ENCODE measurements around the gene SYNGR2.
"Not testable (repeated sequence)": the region's sequence is repeated elsewhere in the genome, so short reads cannot be mapped to it uniquely, and the experiment has no call there.

The SYNGR2 gene

GRCh38 chr17:78144147-78144719, 24.1 kb upstream of the SYNGR2 start:
- no peak for DNase-seq

DNA sequence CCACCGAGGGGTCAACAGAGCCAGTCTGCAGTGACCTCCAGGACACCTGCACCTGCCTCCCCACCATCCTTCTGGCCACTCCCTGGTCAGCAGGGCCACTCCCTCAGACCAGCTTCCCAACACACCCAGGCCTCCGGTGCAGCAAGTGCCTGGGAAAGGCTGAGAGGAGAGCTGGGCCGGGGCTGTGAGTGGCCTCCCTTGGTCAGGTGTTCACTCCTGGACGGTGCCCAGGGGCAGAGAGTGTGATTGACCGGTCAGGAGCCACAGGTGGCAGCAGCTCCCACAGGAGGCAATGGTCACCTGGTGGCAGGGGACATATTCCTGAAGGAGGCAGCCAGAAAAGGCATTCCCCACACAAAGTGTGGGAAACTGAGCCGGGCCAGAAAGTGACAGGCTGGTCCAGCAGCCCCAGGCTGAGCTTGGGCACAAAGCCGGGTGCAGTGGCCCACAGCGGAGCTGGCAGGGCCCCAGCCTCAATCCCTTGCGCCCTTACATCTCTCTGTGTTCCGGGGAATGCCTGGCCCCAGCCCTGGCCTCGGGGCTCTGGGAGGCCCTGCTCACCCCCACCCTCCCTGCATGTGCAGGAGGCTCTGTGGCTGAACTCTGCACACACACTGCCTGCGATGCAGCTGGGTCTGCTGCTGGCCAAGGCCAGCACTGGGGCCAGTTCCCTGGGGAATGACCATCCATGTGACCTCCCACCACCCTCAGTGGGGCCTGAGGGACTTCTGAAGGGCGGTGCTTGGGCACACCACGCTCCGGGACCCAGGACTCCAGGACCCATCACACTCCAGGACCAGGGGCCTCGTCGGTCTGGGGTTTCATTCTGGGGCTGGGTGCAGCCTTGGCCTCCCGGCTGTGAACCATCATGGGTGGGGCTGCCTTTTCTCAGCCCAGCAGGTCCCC, 23.4 kb upstream of the SYNGR2 start:
- DNase-seq: no peak

DNA sequence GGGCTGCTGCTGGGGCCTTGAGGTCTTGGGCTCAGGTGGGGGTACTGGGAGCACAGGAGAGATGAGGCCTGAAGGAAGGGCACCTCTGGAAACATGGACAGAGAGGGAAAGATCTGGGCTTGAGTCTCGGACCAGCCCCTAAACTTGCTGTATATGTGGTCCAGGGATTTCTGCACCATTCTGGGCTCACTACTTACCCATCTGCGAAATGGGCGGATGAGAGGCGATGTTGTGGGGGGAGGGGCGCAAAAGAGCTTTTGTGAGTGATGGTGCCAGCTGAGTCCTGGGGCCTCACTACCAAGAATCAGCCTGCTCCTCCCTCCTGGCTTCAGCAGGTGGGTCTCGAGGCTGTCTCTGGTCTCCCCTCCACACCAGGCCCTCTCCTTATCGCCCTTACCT, 21.9 kb upstream of the SYNGR2 start:
- no peak for DNase-seq

DNA sequence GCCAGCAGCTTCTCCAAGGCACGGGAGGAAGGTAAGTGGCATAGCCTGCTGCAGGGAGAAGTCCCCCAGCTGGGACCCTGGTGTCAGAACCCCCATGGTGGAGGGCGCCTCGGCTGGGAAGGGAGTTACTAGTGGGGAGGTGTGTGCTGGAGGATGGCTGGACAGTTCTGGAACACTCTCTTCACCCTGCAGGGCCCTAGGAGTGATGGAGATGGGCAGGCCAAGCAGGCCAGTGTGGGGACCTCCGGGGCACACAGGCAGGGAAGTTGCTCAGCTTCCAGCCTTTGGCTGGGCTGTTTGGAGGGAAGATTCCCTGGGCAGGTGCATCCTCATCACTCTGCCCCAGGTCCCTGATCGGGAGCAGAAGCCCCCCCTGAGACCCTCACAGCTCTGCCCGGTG, 21.5 kb upstream of the SYNGR2 start:
- DNase-seq: no peak

GRCh38 chr17:78147315-78147998, 20.9 kb upstream of the SYNGR2 start:
- no peak for DNase-seq

DNA sequence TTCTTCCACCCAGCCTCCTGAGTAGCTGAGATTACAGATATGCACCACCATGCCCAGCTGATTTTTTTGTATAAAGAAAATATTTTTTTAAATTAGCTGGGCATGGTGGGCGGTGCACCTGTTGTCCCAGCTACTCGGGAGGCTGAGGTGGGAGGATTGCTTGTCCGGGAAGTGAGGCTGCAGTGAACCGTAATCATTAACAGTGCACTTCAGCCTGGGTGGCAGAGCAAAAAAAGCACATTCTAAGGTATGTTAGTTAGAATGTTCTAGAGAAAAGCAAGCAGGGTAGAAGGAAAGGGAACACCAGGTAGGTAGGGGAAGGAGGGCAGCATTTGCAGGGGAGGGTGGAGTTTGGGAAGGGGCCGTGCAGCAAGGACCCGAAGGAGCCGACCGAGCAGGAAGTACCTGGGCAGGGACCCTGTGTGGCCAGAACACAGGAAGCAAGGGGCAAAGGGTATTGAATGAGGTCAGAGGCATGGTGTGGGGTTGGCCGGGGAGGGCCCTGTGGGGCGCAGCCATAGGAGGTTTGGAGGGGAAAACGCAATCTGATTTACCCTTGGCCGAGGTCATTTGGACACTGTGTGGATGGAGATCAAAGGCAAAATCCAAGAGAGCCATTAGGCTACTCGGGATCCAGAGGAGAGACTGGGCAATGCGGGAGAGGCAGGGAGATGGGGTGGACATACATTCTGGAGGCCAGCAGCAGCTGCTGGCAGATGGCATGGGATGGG, 19.9 kb upstream of the SYNGR2 start:
- DNase-seq: no peak

GRCh38 chr17:78151514-78152008, 16.8 kb upstream of the SYNGR2 start:
- DNase-seq: no peak

DNA sequence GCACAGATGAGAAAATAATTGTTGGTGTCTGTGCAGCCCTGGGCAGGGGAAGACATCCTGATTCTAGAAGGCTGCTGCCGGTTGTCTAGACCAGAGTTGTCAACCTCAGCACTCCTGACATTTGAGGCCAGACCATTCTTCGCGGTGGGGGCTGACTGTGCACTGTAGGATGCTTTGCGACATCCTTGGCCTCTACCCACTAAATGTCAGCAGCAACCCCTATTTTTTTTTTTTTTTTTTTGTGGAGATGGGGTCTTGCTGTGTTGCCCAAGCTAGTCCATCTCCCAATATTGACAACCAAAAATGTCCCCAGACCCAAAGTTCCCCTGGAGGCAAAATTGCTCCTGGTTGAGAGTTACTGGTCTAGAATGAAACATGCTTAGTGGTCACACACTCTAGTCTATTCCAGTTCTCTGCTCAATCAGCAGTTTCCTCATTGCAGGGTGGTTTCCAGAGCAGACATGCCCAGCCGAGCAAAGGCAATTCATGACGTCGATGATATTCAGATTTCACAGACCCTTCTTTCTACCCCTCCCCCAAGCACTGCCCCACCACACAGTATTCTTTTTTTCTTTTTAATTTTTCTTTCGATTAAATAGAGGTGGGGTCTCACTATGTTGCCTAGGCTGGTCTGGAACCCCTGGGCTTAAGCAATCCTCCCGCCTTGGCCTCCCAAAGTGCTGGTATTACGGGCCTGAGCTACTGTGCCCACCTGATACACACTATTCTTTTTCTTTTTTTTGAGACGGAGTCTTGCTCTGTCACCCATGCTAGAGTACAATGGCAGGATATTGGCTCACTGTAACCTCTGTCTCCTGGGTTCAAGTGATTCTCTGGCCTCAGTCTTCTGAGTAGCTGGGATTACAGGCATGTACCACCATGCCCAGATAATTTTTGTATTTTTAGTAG, 13.2 kb upstream of the SYNGR2 start:
- no peak for DNase-seq

GRCh38 chr17:78159575-78160158, 8.7 kb upstream of the SYNGR2 start:
- DNase-seq: no peak

- no peak for DNase-seq
Measured at GRCh38 chr17:78163881-78164747, 4.3 kb upstream of the SYNGR2 start.

GRCh38 chr17:78164748-78165607, 3.4 kb upstream of the SYNGR2 start:
- no peak for DNase-seq

GRCh38 chr17:78166416-78166815, 2.0 kb upstream of the SYNGR2 start:
- DNase-seq: peak; percentile 29

GRCh38 chr17:78168903-78169793, 767 bp downstream of the SYNGR2 start:
- DNase-seq: peak; percentile 42

- no peak for DNase-seq
Measured at GRCh38 chr17:78170692-78171590, 2.6 kb downstream of the SYNGR2 start.

GRCh38 chr17:78171591-78172248, 3.3 kb downstream of the SYNGR2 start:
- DNase-seq: not testable (repeated sequence)

GRCh38 chr17:78172249-78173051, 4.1 kb downstream of the SYNGR2 start:
- peak; percentile 24 for DNase-seq
